Bone marrow (tissue), 2 donors: ENCODE data around the gene PLEKHH3.
"Not testable (repeated sequence)": the region's sequence is repeated elsewhere in the genome, so short reads cannot be mapped to it uniquely, and the experiment has no call there.

Source experiments
- DNase-seq, 2 donors: peaks; one replicate each; lab custom pipeline; 2025; lab: John Stamatoyannopoulos, UW

PLEKHH3 gene

GRCh38 chr17:42629411-42630009 lies 47.3 kb downstream of the PLEKHH3 start:
- no peak for DNase-seq

GRCh38 chr17:42627032-42627764 lies 49.6 kb downstream of the PLEKHH3 start:
- not testable (repeated sequence) for DNase-seq

- DNase-seq = no peak
Measured at GRCh38 chr17:42623732-42624596, 52.8 kb downstream of the PLEKHH3 start.

GRCh38 chr17:42623271-42623670 lies 53.5 kb downstream of the PLEKHH3 start:
- DNase-seq = no peak

- not testable (repeated sequence) for DNase-seq
Measured at GRCh38 chr17:42621987-42622386, 54.8 kb downstream of the PLEKHH3 start.

GRCh38 chr17:42618442-42619150 lies 58.2 kb downstream of the PLEKHH3 start:
- DNase-seq = peak in 1 of 2 donors; percentile 8

- no peak for DNase-seq
Measured at GRCh38 chr17:42617956-42618431, 58.8 kb downstream of the PLEKHH3 start.
